ENCODE measurements around the gene STK32B. TPM values are rescaled to one million over a fixed set of nuclear protein-coding genes. Genes with fewer than 3 reads are reported as not detected.
"Not testable (repeated sequence)": the region's sequence is repeated elsewhere in the genome, so short reads cannot be mapped to it uniquely, and the experiment has no call there.

STK32B gene
- total RNA-seq (1 to 10 TPM in 2 of 9 donors, under 1 TPM in 7; 0.32 to 6.8 (median 0.71) TPM), polyA plus RNA-seq (under 1 TPM; 0.16 to 0.30 (median 0.29) TPM)
- long read RNA-seq, donor 1 = 0 reads
- long read RNA-seq, donor 2 = 0 reads
- long read RNA-seq, donor 3 = 0 reads
- long read RNA-seq, donor 4 = 0 reads
- long read RNA-seq, donor 5, partial matches to known transcripts = 0 of 1 reads
- long read RNA-seq, donor 5, other reads (novel, unspliced or antisense) = 0 of 1 reads
- long read RNA-seq, donor 6 = 0 reads
- long read RNA-seq, donor 7 = 0 reads
- long read RNA-seq, donor 8 = 0 reads
- long read RNA-seq, donor 9 = 0 reads
- long read RNA-seq, donor 10 = 0 reads

DNA sequence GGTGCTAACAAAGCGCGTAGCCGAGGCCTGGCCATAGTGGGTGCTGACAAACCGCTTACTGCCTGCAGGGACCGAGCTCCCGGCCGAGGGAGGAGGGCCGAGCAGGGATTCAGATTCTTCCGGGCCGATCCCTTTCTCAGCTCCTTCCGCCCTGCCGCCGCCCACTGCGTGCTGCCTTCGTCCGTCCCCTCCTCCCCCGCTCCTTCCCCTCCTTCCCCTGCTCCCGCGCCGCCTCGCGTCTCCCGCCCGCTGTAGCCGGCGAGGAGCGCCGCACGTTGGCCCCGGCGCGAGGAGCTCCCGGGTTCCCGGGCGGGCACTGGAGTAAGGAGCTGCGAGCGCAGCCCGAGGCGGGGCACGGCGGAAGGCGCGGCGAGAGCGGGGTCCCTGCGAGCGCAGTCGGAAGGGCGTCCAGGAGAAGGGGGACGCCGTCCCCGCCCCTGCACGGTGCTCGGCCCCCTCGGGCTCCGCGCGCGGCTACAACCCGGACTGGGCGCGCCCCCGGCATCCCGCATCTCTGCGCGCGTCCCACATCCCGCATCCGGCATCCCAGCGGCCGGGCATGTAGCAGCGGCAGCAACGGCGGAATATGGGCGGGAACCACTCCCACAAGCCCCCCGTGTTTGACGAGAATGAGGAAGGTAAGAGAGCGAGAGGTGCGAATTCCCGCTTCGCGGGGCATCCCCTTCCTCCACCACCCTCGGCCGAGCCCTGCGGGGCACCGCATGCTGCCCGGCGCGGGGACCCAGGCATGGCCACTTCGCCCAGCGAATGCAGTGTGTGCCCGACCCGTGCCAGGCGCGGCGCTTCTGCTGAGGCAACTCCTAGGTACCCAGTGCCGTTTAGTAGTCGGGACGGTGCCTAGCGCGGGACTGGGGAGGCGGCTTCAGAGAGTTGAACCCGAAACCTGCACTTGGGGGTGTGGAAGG is at the start of gene STK32B:
Gene STK32B, plus strand, starts transcription at position 203 of the 926 bp plus-strand sequence.
- Histone ChIP-seq H3K9me3 (replicated peaks in 1 of 3) (no peaks in the 10 kb centered on the region), H3K27me3 (peaks cover 14% of the 10 kb centered on the region), H3K27ac (no peak within 1 kb of the TSS), H3K36me3 (replicated peaks in 1 of 2) (no peaks in the 10 kb centered on the region), H3K4me1 (replicated peaks in 1 of 2) (peaks cover 8 to 14% of the 10 kb centered on the region in 2 donors), H3K4me3 (peak within 1 kb of the TSS in 3 of 4 donors; percentile 18 to 56 (median 19))
- intact Hi-C loops (cut with DNase I) = no loop called here
- peak; percentile 32 to 62 (median 41) for DNase-seq
- WGBS, 4 donors = 0 to 2% (median 2%) methylated on average over 18 to 103 of the region's 103 CpGs
- TF ChIP-seq, protein P1, sequence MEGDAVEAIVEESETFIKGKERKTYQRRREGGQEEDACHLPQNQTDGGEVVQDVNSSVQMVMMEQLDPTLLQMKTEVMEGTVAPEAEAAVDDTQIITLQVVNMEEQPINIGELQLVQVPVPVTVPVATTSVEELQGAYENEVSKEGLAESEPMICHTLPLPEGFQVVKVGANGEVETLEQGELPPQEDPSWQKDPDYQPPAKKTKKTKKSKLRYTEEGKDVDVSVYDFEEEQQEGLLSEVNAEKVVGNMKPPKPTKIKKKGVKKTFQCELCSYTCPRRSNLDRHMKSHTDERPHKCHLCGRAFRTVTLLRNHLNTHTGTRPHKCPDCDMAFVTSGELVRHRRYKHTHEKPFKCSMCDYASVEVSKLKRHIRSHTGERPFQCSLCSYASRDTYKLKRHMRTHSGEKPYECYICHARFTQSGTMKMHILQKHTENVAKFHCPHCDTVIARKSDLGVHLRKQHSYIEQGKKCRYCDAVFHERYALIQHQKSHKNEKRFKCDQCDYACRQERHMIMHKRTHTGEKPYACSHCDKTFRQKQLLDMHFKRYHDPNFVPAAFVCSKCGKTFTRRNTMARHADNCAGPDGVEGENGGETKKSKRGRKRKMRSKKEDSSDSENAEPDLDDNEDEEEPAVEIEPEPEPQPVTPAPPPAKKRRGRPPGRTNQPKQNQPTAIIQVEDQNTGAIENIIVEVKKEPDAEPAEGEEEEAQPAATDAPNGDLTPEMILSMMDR (IDR thresholded peaks at IDR 0.05) = no peak
- TF ChIP-seq POLR2A (IDR thresholded peaks at IDR 0.05) = no peak

DNA sequence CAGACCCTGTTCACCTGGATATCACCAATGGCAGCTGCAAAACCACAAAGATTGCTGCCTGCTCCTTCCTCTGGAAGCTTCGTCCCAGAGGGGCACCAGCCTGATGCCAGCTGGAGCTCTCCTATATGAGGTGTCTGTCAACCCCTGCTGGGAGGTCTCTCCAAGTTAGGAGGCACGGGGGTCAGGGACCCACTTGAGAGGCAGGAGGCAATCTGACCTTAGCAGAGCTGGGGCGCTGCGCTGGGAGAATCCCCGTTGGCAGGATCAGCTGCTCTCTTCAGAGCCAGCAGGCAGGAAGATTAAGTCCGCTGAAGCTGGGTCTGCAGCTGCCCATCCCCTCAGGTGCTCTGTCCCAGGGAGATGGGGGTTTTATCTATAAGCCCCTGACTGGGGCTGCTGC is 49.6 kb upstream of the STK32B start:
- intact Hi-C loops (cut with DNase I); H3K27ac ChIP-seq; H3K9me3 ChIP-seq (replicated peaks in 1 of 3); H3K4me3 ChIP-seq; H3K4me1 ChIP-seq (replicated peaks in 1 of 2); H3K36me3 ChIP-seq (replicated peaks in 1 of 2): not testable (repeated sequence)
- DNase-seq = peak in 1 of 7 donors; percentile 10
- H3K27me3 ChIP-seq = peaks cover 14% of the 10 kb centered on the region
- WGBS, 4 donors = 66 to 76% (median 72%) methylated on average over 6 of the region's 6 CpGs

DNA sequence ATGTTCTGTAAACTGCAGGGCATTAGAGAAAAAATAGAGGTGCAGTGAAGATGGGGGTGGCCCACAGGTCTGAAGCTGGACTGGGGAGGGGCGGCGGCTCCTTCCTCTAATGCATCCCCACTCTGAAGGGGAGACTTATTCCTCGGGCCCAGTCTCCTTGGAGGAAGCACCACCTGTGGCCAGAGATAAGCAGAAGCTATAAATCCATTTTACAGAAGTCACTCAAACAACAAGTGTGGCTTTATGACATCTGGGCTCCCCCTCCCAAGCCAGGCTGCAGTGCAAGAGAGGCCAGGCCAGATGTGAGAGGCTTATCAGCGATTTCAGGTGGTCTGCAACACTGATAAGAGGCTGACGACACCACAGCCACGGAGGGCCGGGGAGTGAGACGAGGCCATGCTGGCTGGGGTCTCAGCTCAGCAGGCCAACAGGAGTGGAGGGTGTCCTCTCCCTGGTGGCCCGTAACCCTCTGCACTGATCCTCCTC is 47.9 kb upstream of the STK32B start:
- Histone ChIP-seq H3K4me3 (no peak overlapping the region), H3K36me3 (replicated peaks in 1 of 2) (no peaks in the 10 kb centered on the region), H3K4me1 (replicated peaks in 1 of 2) (no peaks in the 10 kb centered on the region), H3K27ac (no peak overlapping the region), H3K27me3 (peaks cover 14% of the 10 kb centered on the region), H3K9me3 (replicated peaks in 1 of 3) (no peaks in the 10 kb centered on the region)
- intact Hi-C loops (cut with DNase I) = no loop called here
- DNase-seq = peak in 1 of 7 donors; percentile 11
- 47 to 58% (median 53%) methylated on average over 4 to 9 of the region's 9 CpGs for WGBS, 4 donors
- TF ChIP-seq POLR2A (IDR thresholded peaks at IDR 0.05) = no peak
- TF ChIP-seq, protein P1 (IDR thresholded peaks at IDR 0.05) = no peak

DNA sequence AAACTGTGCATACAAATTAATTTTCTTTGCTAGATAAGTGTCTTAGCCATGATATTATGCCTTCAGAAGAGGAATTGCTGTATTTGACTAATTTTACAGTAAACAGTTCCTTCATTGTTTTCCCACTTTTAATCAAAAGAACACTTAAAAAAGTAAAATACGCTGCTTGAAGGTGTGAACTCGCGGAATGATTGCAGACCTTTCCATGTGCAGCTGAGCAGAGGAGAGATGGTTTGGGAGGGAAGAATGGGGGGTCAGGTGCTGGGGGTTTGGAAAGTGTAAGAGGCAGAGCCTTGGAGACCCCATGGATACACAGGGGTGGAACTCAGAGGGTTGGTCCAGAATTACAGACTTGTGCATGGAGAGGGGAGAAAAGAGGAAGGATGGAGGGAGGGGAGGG is 47.4 kb upstream of the STK32B start:
- peak in 1 of 7 donors; percentile 4 for DNase-seq
- 86 to 94% (median 88%) methylated on average over 3 of the region's 3 CpGs for WGBS, 4 donors
- no peak overlapping the region for H3K4me3 ChIP-seq
- intact Hi-C loops (cut with DNase I) = no loop called here
- H3K9me3 ChIP-seq (replicated peaks in 1 of 3) = no peaks in the 10 kb centered on the region
- TF ChIP-seq, protein P1 (IDR thresholded peaks at IDR 0.05) = no peak
- TF ChIP-seq POLR2A (IDR thresholded peaks at IDR 0.05) = no peak
- no peak overlapping the region for H3K27ac ChIP-seq
- H3K27me3 ChIP-seq = peaks cover 14% of the 10 kb centered on the region
- H3K36me3 ChIP-seq (replicated peaks in 1 of 2) = no peaks in the 10 kb centered on the region
- no peaks in the 10 kb centered on the region for H3K4me1 ChIP-seq (replicated peaks in 1 of 2)
